RWPE1 (cell line): ENCODE measurements around the gene GSG1L.

Source experiments
- CTCF ChIA-PET: fragments of 350-600 bp; sonication (Branson Sonifier 250); formaldehyde crosslinking; extraction: SDS; loops from one replicate; lab custom pipeline; 2021; lab: Yijun Ruan, JAX
- POLR2A ChIA-PET: fragments of 400-600 bp; formaldehyde crosslinking; extraction: SDS; loops from one replicate; lab custom pipeline; 2020; ENCODE audit warnings: antibody characterized with exemption; ENCODE audit not compliant: low non-redundant PET; lab: Yijun Ruan, JAX
- DNase-seq: peaks from one replicate; pipeline ENCODE4 v3.0.0; 2012; ENCODE audit warnings: low spot score
- H3K27ac ChIP-seq: fragments of 450-650 bp; 2 replicates; pipeline ENCODE4 v1.5.1; 2017
- CTCF ChIP-seq: fragments of 450-650 bp; conservative IDR thresholded peaks from 2 replicates; pipeline ENCODE4 v1.5.1; 2017; ENCODE audit warnings: low read depth, mild to moderate bottlenecking

GSG1L gene

GRCh38 chr16:27960619-27961295 is 102.8 kb downstream of the GSG1L start:
- ChIA-PET CTCF (no interaction called here), POLR2A (no interaction called here)
- no peak for DNase-seq
- H3K27ac ChIP-seq, result no peak overlapping the region
- no peak for TF ChIP-seq CTCF

GRCh38 chr16:27959914-27960313 is 103.6 kb downstream of the GSG1L start:
- ChIA-PET CTCF (no interaction called here), POLR2A (no interaction called here)
- TF ChIP-seq CTCF, result no peak
- no peak overlapping the region for H3K27ac ChIP-seq
- DNase-seq, result no peak

- ChIA-PET POLR2A (no interaction called here), CTCF (no interaction called here)
- no peak for TF ChIP-seq CTCF
- no peak for DNase-seq
- H3K27ac ChIP-seq, result no peak overlapping the region
Observed at GRCh38 chr16:27954191-27954590, 109.3 kb downstream of the GSG1L start.

- ChIA-PET CTCF (interaction anchor here (0.6 kb wide), 1 partner anchor 97 kb away, joined by 9 read pairs; no protein-coding TSS in a partner anchor), POLR2A (no interaction called here)
- no peak for DNase-seq
- TF ChIP-seq CTCF, result no peak
- no peak overlapping the region for H3K27ac ChIP-seq
Observed at GRCh38 chr16:27952811-27953210, 110.7 kb downstream of the GSG1L start.

GRCh38 chr16:27951489-27952120 is 111.9 kb downstream of the GSG1L start:
- POLR2A ChIA-PET, result no interaction called here
- no peak for TF ChIP-seq CTCF
- CTCF ChIA-PET, result no interaction called here
- no peak overlapping the region for H3K27ac ChIP-seq
- no peak for DNase-seq

- CTCF ChIA-PET, result no interaction called here
- POLR2A ChIA-PET, result no interaction called here
- TF ChIP-seq CTCF, result no peak
- no peak for DNase-seq
- no peak overlapping the region for H3K27ac ChIP-seq
Observed at GRCh38 chr16:27950206-27950887, 113.2 kb downstream of the GSG1L start.
